GM12878 (cell line): Measurements from ENCODE around the gene ARMC9. TPM values are rescaled to one million over a fixed set of nuclear protein-coding genes. Genes with fewer than 3 reads are reported as not detected.

Experiments
- ATAC-seq: fragments of 200-7000 bp; cut with Tn5 transposase; 3 replicates; pipeline ENCODE4 v1.9.1; 2020; ENCODE audit warnings: mild to moderate bottlenecking, moderate library complexity
- BruUV-seq: library from RNA; stranded (reverse); fragments of 400-500 nt; replicated peaks from 2 replicates; lab custom pipeline; 2021; lab: Mats Ljungman, UMichigan
- CTCF ChIA-PET: fragments of 300-600 bp; sonication (Branson Sonifier 250); formaldehyde crosslinking; extraction: SDS; loops from one replicate; lab custom pipeline; 2021; ENCODE audit warnings: inconsistent platforms; lab: Yijun Ruan, JAX
- POLR2A ChIA-PET: fragments of 350-600 bp; formaldehyde crosslinking; extraction: SDS; loops from one replicate; lab custom pipeline; 2021; ENCODE audit warnings: inconsistent platforms; lab: Charles Lee
- RAD21 ChIA-PET: fragments of 300-600 bp; sonication (Branson Sonifier 250); formaldehyde crosslinking; loops from one replicate; lab custom pipeline; 2023; ENCODE audit warnings: antibody characterized with exemption; ENCODE audit not compliant: unreplicated experiment; lab: Charles Lee
- SMC1A ChIA-PET: fragments of 300-600 bp; sonication (Branson Sonifier 250); formaldehyde crosslinking; loops from one replicate; lab custom pipeline; 2023; ENCODE audit not compliant: unreplicated experiment, uncharacterized antibody; lab: Charles Lee
- DNase-seq: peaks from one replicate; pipeline ENCODE4 v3.0.0-alpha.2; 2011; ENCODE audit warnings: low read depth, low spot score
- FAIRE-seq: peaks from 3 replicates; lab custom pipeline; 2011; peaks lifted over from hg19 to GRCh38; lab: Jason Lieb, UNC
- H2AFZ ChIP-seq: 2 replicates; pipeline ENCODE4 v1.6.0; 2011; ENCODE audit warnings: low read depth, low read length, control low read depth; ENCODE audit not compliant: control insufficient read depth
- H3K27ac ChIP-seq: 2 replicates; pipeline ENCODE4 v1.5.1; 2011; ENCODE audit warnings: control low read depth; ENCODE audit not compliant: control insufficient read depth, insufficient read depth
- H3K27me3 ChIP-seq, 2 experiments: replicated peaks in 1 of 2; 2 replicates each; pipeline versions ENCODE4 v1.6.0 to v1.6.1; 2011; ENCODE audit warnings: low read length in 1 of 2; ENCODE audit not compliant: control insufficient read depth in 2 of 2, insufficient read depth in 2 of 2
- H3K36me3 ChIP-seq, 2 experiments: 2 replicates each; pipeline ENCODE4 v1.5.1; 2011; ENCODE audit warnings: low read length in 1 of 2; ENCODE audit not compliant: control insufficient read depth in 2 of 2, insufficient read depth in 2 of 2
- H3K4me1 ChIP-seq: 2 replicates; pipeline ENCODE4 v1.6.1; 2011; ENCODE audit warnings: mild to moderate bottlenecking, low read length, moderate library complexity, mixed read lengths; ENCODE audit not compliant: control insufficient read depth, insufficient read depth
- H3K4me2 ChIP-seq: 2 replicates; pipeline ENCODE4 v1.6.0; 2011; ENCODE audit warnings: control low read depth; ENCODE audit not compliant: control insufficient read depth, insufficient read depth
- H3K4me3 ChIP-seq: fragments of 200-600 bp; sonication (generic); 2 replicates; pipeline ENCODE4 v1.5.1; 2016
- H3K79me2 ChIP-seq: 2 replicates; pipeline ENCODE4 v1.6.0; 2011; ENCODE audit warnings: low read length; ENCODE audit not compliant: control insufficient read depth, insufficient read depth
- H3K9ac ChIP-seq: 2 replicates; pipeline ENCODE4 v1.8.0; 2011; ENCODE audit warnings: low read length, control low read depth, mixed read lengths; ENCODE audit not compliant: control insufficient read depth, insufficient read depth
- H3K9me3 ChIP-seq: replicated peaks from 3 replicates; pipeline ENCODE4 v1.5.1; 2011; ENCODE audit warnings: mild to moderate bottlenecking, low read length; ENCODE audit not compliant: control insufficient read depth, insufficient read depth
- H4K20me1 ChIP-seq: 2 replicates; pipeline ENCODE4 v1.6.0; 2011; ENCODE audit not compliant: control insufficient read depth, insufficient read depth
- CREM ChIP-seq: IDR thresholded peaks from 2 replicates; pipeline ENCODE4 v1.6.1; 2014; ENCODE audit warnings: antibody characterized with exemption, low read depth
- IRF4 ChIP-seq: IDR thresholded peaks from 2 replicates; pipeline ENCODE4 v1.6.1; 2011; ENCODE audit warnings: low read depth, low read length
- MTA2 ChIP-seq: fragments of 450-650 bp; IDR thresholded peaks from 2 replicates; pipeline ENCODE4 v1.6.1; 2016; ENCODE audit warnings: low read depth, mild to moderate bottlenecking, moderate library complexity
- NBN ChIP-seq: fragments of 450-650 bp; IDR thresholded peaks from 2 replicates; pipeline ENCODE4 v1.6.1; 2016
- PAX5 ChIP-seq: IDR thresholded peaks from 2 replicates; pipeline ENCODE4 v1.6.1; 2011; ENCODE audit warnings: low read depth, low read length, borderline replicate concordance
- SIN3A ChIP-seq: IDR thresholded peaks from 2 replicates; pipeline ENCODE4 v1.6.1; 2012; ENCODE audit warnings: low read depth, low read length, improper control_type of control experiment
- YBX1 ChIP-seq: fragments of 450-650 bp; IDR thresholded peaks from 2 replicates; pipeline ENCODE4 v1.6.1; 2016; ENCODE audit warnings: antibody characterized with exemption
- WGBS: methylation state at CpG from one replicate; pipeline ENCODE4 v1.1.6; 2016; ENCODE audit warnings: low lambda C conversion rate; ENCODE audit not compliant: insufficient replicate concordance, insufficient coverage; ENCODE audit errors: missing lambda C conversion rate; 5-methylcytosine and 5-hydroxymethylcytosine counted together
- in situ Hi-C: fragments of 300-500 bp; cut with MboI; formaldehyde crosslinking; loops from 9 replicates; pipeline ENCODE4 v1.14.3; 2018; ENCODE audit warnings: mixed read lengths
- intact Hi-C: fragments of 100-400 bp; cut with micrococcal nuclease; formaldehyde crosslinking; loops from one replicate; pipeline ENCODE4 v1.14.2; 2022; ENCODE audit not compliant: unreplicated experiment
- polyA plus RNA-seq, 11 experiments: library from polyadenylated mRNA; depleted of rRNA in 4 of 11; unstranded in 6 of 11; stranded (reverse) in 5 of 11; fragments of >200 nt; fragmentation: Nextera tagmentation in 4 of 11; fragmentation: Illumina TruSeq in 1 of 11; extraction: Ambion mirVana in 4 of 11; extraction: Trizol in 1 of 11; gene quantifications; 1 replicate in 1 of 11; 2 replicates in 10 of 11; pipeline versions ENCODE4 v1.2.1 to v1.2.3, GENCODE V29; 2011 to 2016; ENCODE audit warnings: inconsistent platforms in 2 of 11, missing spikeins in 2 of 11, low read depth in 1 of 11
- total RNA-seq, 4 experiments: library from RNA; depleted of rRNA in 3 of 4; stranded (reverse); fragments of >200 nt in 3 of 4; fragmentation: Illumina TruSeq in 1 of 4; extraction: Trizol in 1 of 4; gene quantifications; 2 replicates each; pipeline versions ENCODE4 v1.2.1 to v1.2.3, GENCODE V29; 2013 to 2021
- TF ChIP-seq, protein P1 (sequence below): IDR thresholded peaks from 2 replicates; pipeline ENCODE4 v1.6.1; 2011; ENCODE audit warnings: low read depth, mild to moderate bottlenecking, low read length, moderate library complexity, borderline replicate concordance; ENCODE audit errors: extremely low read depth

The ARMC9 gene
- total and polyA plus RNA-seq, 10 of the 15 experiments (the other 5 are each of a cell fraction or from before 2014, with no cell fraction given), result 3.8 to 21.8 (median 10.4) TPM

DNA sequence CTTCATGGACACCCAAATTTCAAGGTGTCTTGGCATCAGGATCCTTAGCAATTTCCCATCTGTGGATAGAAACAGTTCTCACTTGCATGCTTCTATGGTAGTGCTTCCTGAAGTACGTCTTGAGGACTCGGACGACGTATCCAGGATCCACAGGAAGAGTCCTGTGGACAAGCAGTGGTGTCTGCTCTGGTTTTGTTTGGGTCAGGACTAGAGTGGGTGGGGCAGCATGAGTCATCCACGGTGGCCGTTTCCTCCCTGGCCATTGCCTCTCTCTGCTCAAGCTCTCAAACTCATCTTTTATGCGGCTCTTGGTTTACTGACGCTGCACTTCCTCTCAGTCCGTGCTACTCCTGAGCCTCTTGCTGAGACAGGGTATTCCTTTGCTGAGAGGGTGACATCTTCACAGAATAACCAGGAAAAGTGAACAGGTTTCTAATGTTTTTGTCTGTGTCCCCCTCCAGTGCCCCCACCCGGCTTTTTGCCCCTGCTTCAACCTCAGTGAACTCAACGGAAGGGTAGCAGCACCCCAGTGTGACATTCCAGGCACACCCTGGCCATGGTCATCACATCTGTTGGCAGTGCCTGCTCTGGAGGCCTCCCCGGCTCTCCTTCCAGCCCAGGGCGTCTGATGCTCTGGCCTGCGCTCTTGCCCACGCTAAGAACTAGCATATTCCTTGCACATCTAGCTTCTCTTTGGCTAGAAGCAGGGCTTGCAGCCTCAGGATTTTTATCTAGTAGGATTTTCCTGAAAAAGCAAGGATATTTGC is 62.2 kb downstream of the ARMC9 start:
- in situ Hi-C loops (no loop called here), intact Hi-C loops (no loop called here)
- 75% methylated on average over 15 of the region's 15 CpGs for WGBS
- Histone ChIP-seq H3K4me1 (no peaks in the 10 kb centered on the region), H2AFZ (no peak overlapping the region), H3K9ac (no peak overlapping the region), H3K27me3 (no peaks in the 10 kb centered on the region), H3K4me2 (no peak overlapping the region), H3K4me3 (no peak overlapping the region), H3K27ac (no peak overlapping the region), H3K9me3 (no peaks in the 10 kb centered on the region), H4K20me1 (no peaks in the 10 kb centered on the region), H3K36me3 (no peaks in the 10 kb centered on the region; a peak in 1 of 4 replicates), H3K79me2 (no peaks in the 10 kb centered on the region)
- TF ChIP-seq, protein P1, sequence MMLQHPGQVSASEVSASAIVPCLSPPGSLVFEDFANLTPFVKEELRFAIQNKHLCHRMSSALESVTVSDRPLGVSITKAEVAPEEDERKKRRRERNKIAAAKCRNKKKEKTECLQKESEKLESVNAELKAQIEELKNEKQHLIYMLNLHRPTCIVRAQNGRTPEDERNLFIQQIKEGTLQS, result no peak
- TF ChIP-seq SIN3A (no peak), NBN (no peak), CREM (no peak), MTA2 (no peak), PAX5 (no peak), YBX1 (no peak), IRF4 (no peak)
- POLR2A ChIA-PET, result no interaction called here
- RAD21 ChIA-PET, result no interaction called here
- no TSS peak for BruUV-seq
- DNase-seq, result no peak
- no peak for ATAC-seq
- SMC1A ChIA-PET, result no interaction called here
- FAIRE-seq, result no peak
- CTCF ChIA-PET, result no interaction called here
